Hypothalamus (tissue), 51 donors: ENCODE data around the gene CRYBG2.
"Not testable (repeated sequence)": the region's sequence is repeated elsewhere in the genome, so short reads cannot be mapped to it uniquely, and the experiment has no call there.

Experiments used
- DNase-seq, 51 donors: peaks; one replicate each; lab custom pipeline; 2025; lab: John Stamatoyannopoulos, UW

Gene CRYBG2

DNA sequence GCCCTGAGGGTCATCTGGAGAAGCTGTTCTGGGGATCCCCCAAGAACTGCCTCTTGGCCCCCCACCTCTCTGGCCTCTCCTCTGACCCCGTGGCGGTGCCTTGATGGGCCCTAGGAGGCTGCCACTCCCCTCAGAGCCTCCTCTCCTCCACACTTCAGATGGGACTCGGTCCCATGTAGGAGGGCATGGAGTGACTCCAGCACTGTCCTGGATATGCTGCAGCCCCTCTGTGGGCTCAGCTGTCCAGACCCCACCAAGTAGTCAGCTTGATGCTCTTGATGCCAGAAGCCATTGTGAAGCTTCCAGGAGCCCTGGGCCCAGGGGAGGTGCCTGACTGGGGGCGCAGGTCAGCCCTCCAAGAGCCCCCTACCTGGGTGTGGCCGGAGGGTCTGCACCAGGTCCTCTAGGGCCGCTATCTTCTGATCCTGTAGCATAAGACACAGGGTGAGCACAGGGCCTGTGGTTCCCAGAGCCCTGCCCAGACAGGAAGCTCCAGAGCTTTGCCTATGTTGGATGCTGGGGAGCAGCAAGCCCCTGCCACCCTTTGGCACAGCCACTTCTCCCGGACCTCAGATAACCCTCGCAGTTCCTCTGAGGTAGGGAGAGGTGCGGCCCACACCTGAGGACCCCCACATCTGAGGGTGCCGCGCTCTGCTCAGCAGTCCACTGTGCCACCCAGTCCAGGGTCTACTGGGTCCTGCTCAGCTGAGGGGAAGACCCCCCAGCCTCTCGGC is 56.7 kb downstream of the CRYBG2 start:
- DNase-seq, result no peak

DNA sequence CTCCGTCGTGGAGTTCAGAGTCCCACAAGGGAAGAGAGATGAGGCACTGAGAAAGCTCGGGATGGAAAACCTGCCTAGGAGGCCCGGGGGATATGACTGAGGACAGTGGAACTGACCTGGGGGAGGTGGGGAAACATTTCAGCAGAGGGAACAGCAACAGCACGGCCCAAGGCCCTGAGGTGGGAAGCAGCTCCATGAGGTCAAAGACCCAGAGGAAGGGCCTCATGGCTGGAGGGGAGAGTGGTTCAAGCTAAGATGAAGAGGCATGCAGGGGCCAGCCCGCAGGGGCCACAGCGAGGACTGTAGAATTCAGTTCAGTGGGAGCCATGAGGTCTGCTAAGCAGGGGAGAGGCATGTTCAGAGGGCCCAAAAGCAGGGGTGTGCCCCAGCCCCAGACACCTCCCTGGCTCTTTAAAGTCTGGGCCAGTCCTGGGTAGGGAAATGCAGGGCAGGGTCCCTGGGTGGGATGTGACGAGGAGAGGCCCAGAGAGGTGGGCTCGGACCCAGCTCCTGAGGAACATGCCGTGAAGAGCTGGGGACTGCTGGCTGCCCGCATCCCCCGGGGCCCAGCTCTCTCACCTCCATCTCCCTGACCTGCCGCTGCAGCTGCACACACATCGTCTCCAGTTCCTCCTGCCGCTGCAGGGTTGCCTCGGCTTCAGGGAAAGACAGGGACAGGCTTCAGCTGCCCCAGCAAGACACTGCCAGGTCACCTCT is 57.4 kb downstream of the CRYBG2 start:
- no peak for DNase-seq

DNA sequence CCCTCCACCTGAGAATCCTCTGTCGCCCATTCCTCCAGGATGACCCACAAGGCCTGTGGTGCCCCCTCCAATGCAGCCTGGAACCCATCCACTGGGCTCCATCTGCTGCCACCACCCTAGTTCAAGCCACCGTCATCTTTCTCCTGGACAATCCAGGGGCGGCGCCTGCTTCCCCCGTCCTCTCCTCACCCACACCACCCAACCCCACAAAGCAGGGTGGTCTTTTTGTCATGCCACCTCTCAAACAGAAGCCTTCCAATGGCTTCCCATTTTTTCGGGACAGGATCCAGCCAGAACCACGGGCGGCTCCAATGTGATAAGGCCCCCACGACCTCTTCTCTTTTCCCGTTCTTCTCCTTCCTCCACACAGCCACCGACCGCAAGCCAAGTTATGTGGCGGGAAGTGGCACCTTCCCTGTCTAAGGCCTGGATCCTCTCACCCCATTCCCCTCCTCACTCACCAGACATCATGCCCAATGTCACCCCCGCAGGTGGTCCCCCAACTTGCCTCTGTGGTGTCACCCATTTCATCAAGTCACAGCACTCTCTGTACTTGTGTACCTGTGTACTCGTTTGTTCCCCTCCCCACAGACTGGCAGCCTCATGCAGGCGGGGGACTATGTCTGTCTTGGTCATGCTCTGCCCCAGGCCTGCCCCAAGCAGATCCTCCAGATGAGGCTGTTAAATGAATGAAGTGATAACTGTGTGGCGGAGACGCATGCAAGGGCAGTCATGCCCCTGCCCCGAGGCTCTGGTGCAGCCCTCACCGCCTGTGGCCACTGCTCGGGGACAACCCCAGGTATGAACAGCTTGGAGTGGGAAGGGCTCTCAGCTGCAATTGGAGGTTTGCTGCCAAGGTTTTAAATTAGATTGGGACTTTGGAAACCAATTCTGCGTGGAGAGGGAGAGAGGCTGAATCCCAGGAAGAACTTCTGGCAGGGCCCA is 58.5 kb downstream of the CRYBG2 start:
- no peak for DNase-seq

- no peak for DNase-seq
Measured at GRCh38 chr1:26293911-26294463, 59.9 kb downstream of the CRYBG2 start.

GRCh38 chr1:26292735-26293134 is 61.2 kb downstream of the CRYBG2 start:
- DNase-seq, result not testable (repeated sequence)

DNA sequence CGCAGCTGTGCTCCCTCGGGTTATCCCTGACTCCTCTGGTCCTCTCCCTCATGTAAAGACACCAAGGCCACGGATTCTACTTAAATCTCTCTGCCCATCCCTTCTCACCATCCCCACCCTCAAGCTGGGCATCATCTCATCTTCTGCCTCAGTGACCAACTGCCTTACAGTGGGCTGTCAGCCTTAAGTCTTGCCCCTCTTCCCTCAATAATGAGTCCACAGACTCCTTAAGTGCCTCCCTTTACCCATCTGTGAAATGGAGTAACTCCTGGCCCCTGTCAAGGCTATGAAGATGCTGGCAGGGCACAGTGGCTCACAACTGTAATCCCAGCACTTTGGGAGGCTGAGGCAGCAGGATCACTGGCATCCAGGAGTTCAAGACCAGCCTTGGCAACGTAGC is 62.0 kb downstream of the CRYBG2 start:
- no peak for DNase-seq

GRCh38 chr1:26291433-26291832 is 62.5 kb downstream of the CRYBG2 start:
- DNase-seq, result no peak

DNA sequence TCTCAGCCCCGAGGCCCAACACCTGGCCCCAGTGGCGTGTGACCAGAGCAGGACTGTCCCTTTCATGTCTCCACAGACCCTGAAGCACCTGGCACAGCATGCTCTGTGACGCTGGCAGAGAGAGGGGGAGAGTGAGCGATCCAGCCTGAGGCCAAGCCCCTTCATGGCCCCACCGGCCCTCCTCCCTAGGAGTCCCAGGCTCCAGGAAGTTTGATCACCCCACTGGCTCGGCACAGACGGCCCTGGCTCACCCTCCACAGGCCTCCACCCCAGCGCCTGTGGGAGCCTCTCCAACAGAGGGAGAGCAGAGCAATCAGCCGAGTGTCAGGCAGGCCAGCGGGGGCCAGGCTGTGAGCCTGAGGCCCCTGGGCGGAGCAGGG is 63.1 kb downstream of the CRYBG2 start:
- DNase-seq, result no peak

GRCh38 chr1:26290122-26290881 is 63.6 kb downstream of the CRYBG2 start:
- DNase-seq, result no peak

DNA sequence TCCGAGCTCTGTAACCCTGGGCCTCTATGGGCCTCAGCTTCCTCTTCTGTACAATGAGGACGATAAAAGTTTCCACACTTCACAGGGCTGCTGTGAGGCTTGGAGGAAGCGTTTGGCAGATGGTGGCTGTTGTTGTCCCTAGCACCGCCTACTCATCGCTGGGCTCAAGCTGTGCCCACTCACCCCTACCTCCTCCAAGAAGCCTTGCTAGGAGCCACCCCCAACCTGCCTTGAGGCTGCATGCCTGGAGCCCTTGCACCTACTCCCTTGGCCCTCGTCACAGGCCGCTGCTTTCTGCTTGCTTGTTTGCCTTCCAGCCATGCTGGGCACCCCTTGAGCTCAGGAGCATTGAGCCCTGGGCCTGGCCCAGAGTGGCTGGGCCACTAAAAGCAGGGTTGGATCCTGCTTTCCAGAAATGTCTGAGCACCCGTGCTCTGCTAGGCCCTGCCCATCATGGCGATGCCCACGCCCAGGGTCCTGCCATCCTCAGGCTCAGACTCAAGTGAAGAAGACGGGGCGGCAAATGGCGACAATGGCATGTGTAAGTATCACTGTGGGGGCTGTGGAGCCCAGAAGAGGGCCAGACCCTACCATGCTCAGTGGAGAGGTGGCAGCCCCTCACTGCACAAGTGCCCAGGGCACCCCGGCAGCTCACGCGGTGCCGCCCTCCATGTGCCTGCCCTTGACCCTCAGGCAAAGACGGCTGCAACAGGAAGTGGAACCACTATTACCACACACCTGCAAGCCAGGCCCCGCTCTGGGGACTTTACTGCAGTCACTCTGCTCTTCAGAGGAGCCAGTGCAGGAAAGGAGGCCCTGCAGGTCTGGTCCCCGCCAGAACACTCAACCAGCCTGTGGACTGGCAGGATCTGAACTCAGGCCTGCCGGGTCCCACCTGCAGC is 64.5 kb downstream of the CRYBG2 start:
- DNase-seq, result peak in 3 of 51 donors; percentile 20 to 55 (median 26)

- peak in 1 of 51 donors; percentile 41 for DNase-seq
Measured at GRCh38 chr1:26288311-26288941, 65.5 kb downstream of the CRYBG2 start.

DNA sequence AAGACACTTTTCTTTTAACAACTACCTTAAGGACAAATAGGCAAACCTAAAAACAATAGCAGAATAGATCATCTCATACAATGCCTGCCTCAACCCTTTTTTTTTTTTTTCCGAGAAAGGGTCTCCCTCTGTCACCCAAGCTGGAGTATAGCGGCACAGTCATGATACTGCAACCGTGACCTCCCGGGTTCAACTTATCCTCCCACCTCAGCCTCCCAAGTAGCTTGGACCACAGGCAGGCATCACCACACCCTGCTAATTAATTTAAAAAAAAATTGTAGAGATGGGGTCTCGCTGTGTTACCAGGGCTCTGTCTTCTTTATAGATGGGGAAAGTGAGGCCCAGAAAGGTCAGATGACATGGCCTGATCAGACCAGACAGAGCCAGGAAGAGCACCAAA is 66.1 kb downstream of the CRYBG2 start:
- DNase-seq, result no peak

DNA sequence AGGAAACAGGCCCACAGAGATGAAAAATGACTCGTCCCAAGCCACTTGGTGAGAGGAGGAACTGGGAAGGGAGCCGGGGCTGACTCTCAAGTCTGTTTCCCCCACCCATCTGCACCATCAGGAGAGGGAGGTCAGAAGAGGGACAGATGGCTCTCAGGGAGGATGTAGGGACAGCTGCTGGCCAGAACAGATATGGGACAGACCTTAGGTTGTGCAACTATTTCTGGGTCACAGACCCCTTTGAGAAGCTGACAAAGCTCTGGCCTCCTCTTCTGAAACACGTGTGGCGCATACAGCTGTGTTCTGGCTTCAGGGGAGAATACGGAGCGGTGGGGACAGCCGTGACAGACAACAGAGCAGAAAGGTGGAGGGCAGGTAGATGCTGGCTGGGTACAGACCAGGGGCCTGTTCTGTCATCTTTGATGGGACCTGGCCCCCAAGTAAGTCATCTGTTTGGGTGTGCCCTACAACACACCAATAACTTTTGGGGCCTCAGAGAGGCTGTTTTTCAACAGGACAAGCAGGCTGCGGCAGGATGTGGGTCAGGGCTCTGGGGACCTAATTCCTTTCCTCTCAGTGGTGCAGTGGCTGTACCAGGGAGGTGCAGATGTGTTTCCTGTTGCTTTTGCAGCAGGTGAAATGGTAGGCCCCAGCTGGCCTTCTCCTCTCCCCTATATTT is 66.8 kb downstream of the CRYBG2 start:
- no peak for DNase-seq

GRCh38 chr1:26286064-26286416 is 67.9 kb downstream of the CRYBG2 start:
- DNase-seq, result no peak

DNA sequence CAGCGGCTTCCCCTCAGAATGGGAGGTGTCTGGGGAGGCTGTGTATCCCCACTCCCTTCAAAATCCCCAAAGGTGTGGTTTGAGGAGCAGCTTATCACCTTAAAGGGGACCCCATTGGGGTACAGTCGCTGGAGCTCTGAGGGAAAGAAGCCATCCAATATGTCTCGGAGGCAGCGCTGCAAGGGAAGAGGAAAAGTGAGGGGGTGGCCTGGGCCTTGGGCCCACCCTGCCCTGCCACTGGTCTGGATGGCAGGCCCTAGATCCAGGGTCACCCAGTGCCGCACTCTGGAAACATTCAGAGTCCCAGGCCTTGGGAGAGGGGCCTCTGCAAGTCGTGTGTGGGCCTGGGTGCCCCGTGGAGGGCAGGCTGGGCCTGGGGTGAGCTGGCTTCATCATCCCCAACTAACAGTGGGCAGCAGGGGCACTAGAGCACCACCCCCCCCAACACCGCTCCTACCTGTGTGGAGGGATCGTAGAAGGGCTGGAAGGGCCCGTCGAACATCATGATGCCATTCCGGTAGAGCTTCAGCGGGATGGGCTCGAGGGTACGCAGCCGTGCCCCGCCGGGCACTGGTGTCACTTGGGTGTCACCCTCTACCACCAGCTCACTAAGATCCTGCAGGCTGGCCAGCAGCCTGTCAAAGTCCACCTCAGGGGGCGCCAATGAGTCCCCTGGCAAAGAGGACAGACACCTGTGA is 68.4 kb downstream of the CRYBG2 start:
- no peak for DNase-seq

DNA sequence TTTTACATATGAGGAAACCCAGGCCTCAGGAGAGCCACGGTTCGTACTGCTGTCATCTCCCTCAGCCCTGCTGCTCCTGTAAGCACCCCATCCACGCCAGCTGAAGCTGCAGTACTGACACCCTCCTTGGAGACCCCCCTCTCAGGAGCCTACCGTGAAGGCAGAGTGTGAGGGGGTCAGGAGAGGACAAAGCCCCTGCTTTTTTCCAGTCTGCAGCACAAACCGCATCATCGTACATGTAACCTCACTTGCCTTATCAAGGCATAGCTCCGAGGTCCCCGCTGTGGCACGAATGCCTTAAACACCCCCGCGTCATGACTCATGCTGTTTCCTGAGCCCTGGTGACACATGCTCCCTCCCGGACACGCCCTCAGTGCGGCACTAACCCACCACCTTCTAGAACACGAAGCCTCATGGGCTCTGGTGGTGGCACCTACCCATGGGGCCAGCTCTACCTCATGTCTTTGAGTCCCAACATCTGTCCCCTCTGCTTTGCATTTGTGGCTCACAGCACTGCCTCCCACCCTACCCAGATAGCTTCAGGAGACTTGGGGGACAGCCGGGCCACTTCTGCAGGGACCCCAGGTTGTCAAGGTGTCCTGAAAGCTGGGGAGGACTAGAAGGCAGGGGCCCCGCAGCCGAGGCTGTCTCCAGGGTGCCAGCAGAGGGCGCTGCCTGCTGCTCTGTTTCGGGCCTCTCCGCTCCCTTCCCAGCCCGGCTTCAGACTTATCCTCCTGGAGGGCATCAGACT is 69.2 kb downstream of the CRYBG2 start:
- peak in 19 of 51 donors; percentile 10 to 80 (median 27) for DNase-seq
